Loucy (cell line): ENCODE results near the gene SEC16A.

ENCODE experiments used
- H2AFZ ChIP-seq: fragments of 200-600 bp; sonication (generic); 2 replicates; pipeline ENCODE4 v1.6.0; 2016; ENCODE audit warnings: antibody characterized with exemption, mild to moderate bottlenecking, low read length, moderate library complexity
- H3F3A ChIP-seq: fragments of 200-600 bp; 2 replicates; pipeline ENCODE4 v1.6.0; 2016; ENCODE audit warnings: antibody characterized with exemption, low read depth, mild to moderate bottlenecking
- H3K27me3 ChIP-seq: fragments of 200-600 bp; sonication (generic); 2 replicates; pipeline ENCODE4 v1.6.1; 2014; ENCODE audit warnings: low read length, mild to moderate bottlenecking; ENCODE audit not compliant: insufficient read depth, poor library complexity, severe bottlenecking
- H3K36me3 ChIP-seq: fragments of 200-600 bp; sonication (generic); 2 replicates; pipeline ENCODE4 v1.6.1; 2016; ENCODE audit warnings: low read length; ENCODE audit not compliant: insufficient read depth
- H3K4me1 ChIP-seq: fragments of 200-600 bp; sonication (generic); 2 replicates; pipeline ENCODE4 v1.5.1; 2014; ENCODE audit warnings: low read length, mild to moderate bottlenecking; ENCODE audit not compliant: insufficient read depth, poor library complexity, severe bottlenecking
- H3K4me2 ChIP-seq: fragments of 200-600 bp; sonication (generic); 2 replicates; pipeline ENCODE4 v1.6.0; 2014; ENCODE audit warnings: antibody characterized with exemption, low read length, low read depth, mild to moderate bottlenecking; ENCODE audit not compliant: poor library complexity, severe bottlenecking
- H3K4me3 ChIP-seq: fragments of 200-600 bp; sonication (generic); 2 replicates; pipeline ENCODE4 v1.5.1; 2014; ENCODE audit warnings: low read length, mild to moderate bottlenecking, mixed read lengths; ENCODE audit not compliant: poor library complexity, severe bottlenecking
- H3K79me2 ChIP-seq: fragments of 200-600 bp; sonication (generic); 2 replicates; pipeline ENCODE4 v1.6.1; 2014; ENCODE audit warnings: low read length; ENCODE audit not compliant: insufficient read depth
- H3K9ac ChIP-seq: fragments of 200-600 bp; sonication (generic); 2 replicates; pipeline ENCODE4 v1.6.0; 2014; ENCODE audit warnings: mild to moderate bottlenecking, low read depth, low read length, moderate library complexity; ENCODE audit not compliant: poor library complexity, severe bottlenecking
- H3K9me2 ChIP-seq: fragments of 200-600 bp; sonication (generic); replicated peaks from 2 replicates; pipeline ENCODE4 v1.6.1; 2016; ENCODE audit warnings: low read depth, low read length, mixed read lengths
- H3K9me3 ChIP-seq: fragments of 200-600 bp; sonication (generic); 2 replicates; pipeline ENCODE4 v1.6.1; 2014; ENCODE audit warnings: mild to moderate bottlenecking, antibody characterized with exemption, low read length, low read depth; ENCODE audit not compliant: insufficient read depth
- H4K20me1 ChIP-seq: fragments of 200-600 bp; sonication (generic); 2 replicates; pipeline ENCODE4 v1.6.0; 2014; ENCODE audit warnings: antibody characterized with exemption, low read length, mild to moderate bottlenecking; ENCODE audit not compliant: insufficient read depth, poor library complexity, severe bottlenecking
- CTCF ChIP-seq: fragments of 200-600 bp; sonication (generic); conservative IDR thresholded peaks from 2 replicates; pipeline ENCODE4 v1.5.1; 2014; ENCODE audit warnings: mild to moderate bottlenecking, antibody characterized with exemption, low read length
- EZH2phosphoT487 ChIP-seq: fragments of 200-600 bp; IDR thresholded peaks from 2 replicates; pipeline ENCODE4 v1.6.1; 2018; ENCODE audit warnings: antibody characterized with exemption, mild to moderate bottlenecking, moderate library complexity, borderline replicate concordance

The SEC16A gene

GRCh38 chr9:136482793-136483588 is at the start of gene SEC16A:
SEC16A (minus strand) TSS chr9:136483040; CDS start chr9:136477615, 5,425 bp downstream.
- peaks cover 54% of the 10 kb centered on the region for H4K20me1 ChIP-seq
- peak within 1 kb of the TSS; percentile 100 for H3K4me2 ChIP-seq
- H3K79me2 ChIP-seq, result peaks cover 48% of the 10 kb centered on the region
- no peak for TF ChIP-seq EZH2phosphoT487
- no peak for TF ChIP-seq CTCF
- peak within 1 kb of the TSS; percentile 91 for H3K9ac ChIP-seq
- H3K9me2 ChIP-seq, result no peaks in the 10 kb centered on the region
- H3K4me1 ChIP-seq, result peaks cover 21% of the 10 kb centered on the region
- H2AFZ ChIP-seq, result peak within 1 kb of the TSS; percentile 89
- peak within 1 kb of the TSS; percentile 89 for H3K4me3 ChIP-seq
- peaks cover 2% of the 10 kb centered on the region; the same call in 1 of the 2 replicates for H3F3A ChIP-seq
- no peaks in the 10 kb centered on the region for H3K27me3 ChIP-seq
- no peaks in the 10 kb centered on the region; the same call in 1 of the 2 replicates for H3K36me3 ChIP-seq
- no peaks in the 10 kb centered on the region for H3K9me3 ChIP-seq

- peaks cover 10% of the 10 kb centered on the region for H3K4me1 ChIP-seq
- no peak for TF ChIP-seq CTCF
- TF ChIP-seq EZH2phosphoT487, result no peak
- H3K27me3 ChIP-seq, result no peaks in the 10 kb centered on the region
- H3K79me2 ChIP-seq, result peaks cover 9% of the 10 kb centered on the region; the same call in 1 of the 2 replicates
- H3K4me2 ChIP-seq, result no peak overlapping the region
- no peaks in the 10 kb centered on the region for H3K9me3 ChIP-seq
- no peaks in the 10 kb centered on the region for H4K20me1 ChIP-seq
- peaks cover 5% of the 10 kb centered on the region; the same call in 1 of the 2 replicates for H3K36me3 ChIP-seq
- H3K9me2 ChIP-seq, result no peaks in the 10 kb centered on the region
- no peak overlapping the region for H3K9ac ChIP-seq
- no peaks in the 10 kb centered on the region for H3F3A ChIP-seq
- no peak overlapping the region for H2AFZ ChIP-seq
- H3K4me3 ChIP-seq, result no peak overlapping the region
Measured at GRCh38 chr9:136531904-136532798, 49.3 kb upstream of the SEC16A start.

GRCh38 chr9:136531186-136531903 is 48.5 kb upstream of the SEC16A start:
- H3K27me3 ChIP-seq, result no peaks in the 10 kb centered on the region
- H3K4me3 ChIP-seq, result no peak overlapping the region

More at GRCh38 chr9:136531186-136531903, 48.5 kb upstream of the SEC16A start:
- Histone ChIP-seq H2AFZ (no peak overlapping the region), H3F3A (no peaks in the 10 kb centered on the region), H3K4me2 (no peak overlapping the region), H3K4me1 (peaks cover 10% of the 10 kb centered on the region), H3K79me2 (peaks cover 1% of the 10 kb centered on the region; the same call in 1 of the 2 replicates), H4K20me1 (no peaks in the 10 kb centered on the region), H3K36me3 (peaks cover 5% of the 10 kb centered on the region; the same call in 1 of the 2 replicates), H3K9me3 (no peaks in the 10 kb centered on the region), H3K9me2 (no peaks in the 10 kb centered on the region), H3K9ac (no peak overlapping the region)
- TF ChIP-seq EZH2phosphoT487 (no peak), CTCF (no peak)
